B cell (primary cell): ENCODE measurements around the gene RSPH1. TPM values are rescaled to one million over a fixed set of nuclear protein-coding genes. Genes with fewer than 3 reads are reported as not detected.

Source experiments
- ATAC-seq: fragments of 200-7000 bp; cut with Tn5 transposase; one replicate; pipeline ENCODE4 v1.10.0; 2021; ENCODE audit warnings: low read depth, mild to moderate bottlenecking, moderate number of reproducible peaks, moderate library complexity
- CTCF ChIA-PET: fragments of 350-600 bp; sonication (Branson Sonifier 250); formaldehyde crosslinking; loops from one replicate; lab custom pipeline; 2021; ENCODE audit warnings: antibody characterized with exemption, inconsistent platforms; lab: Charles Lee
- POLR2A ChIA-PET: fragments of 350-600 bp; sonication (Branson Sonifier 250); formaldehyde crosslinking; loops from one replicate; lab custom pipeline; 2021; ENCODE audit warnings: antibody characterized with exemption; lab: Charles Lee
- DNase-seq: peaks from one replicate; pipeline ENCODE4 v3.0.0; 2013
- H2AFZ ChIP-seq: 2 replicates; pipeline ENCODE4 v1.6.1; 2012; ENCODE audit warnings: mild to moderate bottlenecking, low read depth, low read length; ENCODE audit not compliant: insufficient read depth, poor library complexity, severe bottlenecking
- H3K27ac ChIP-seq, 2 donors: 1 replicate in 1 of 2; 2 replicates in 1 of 2; pipeline ENCODE4 v1.5.1; 2012 to 2013; ENCODE audit warnings: low read length in 2 of 2, mild to moderate bottlenecking in 2 of 2, moderate library complexity in 1 of 2
- H3K27me3 ChIP-seq, 4 experiments: fragments of 200-600 bp in 1 of 4; sonication (generic) in 1 of 4; replicated peaks in 1 of 4; 1 replicate in 2 of 4; 2 replicates in 2 of 4; pipeline versions ENCODE4 v1.6.1 to v1.7.0; 2013 to 2016; ENCODE audit warnings: low read length in 3 of 4, mild to moderate bottlenecking in 2 of 4, mixed read lengths in 1 of 4, moderate library complexity in 1 of 4; ENCODE audit not compliant: insufficient read depth in 4 of 4, control insufficient read depth in 3 of 4; ENCODE audit errors: control extremely low read depth in 1 of 4
- H3K36me3 ChIP-seq, 2 experiments: replicated peaks in 1 of 2; 1 replicate in 1 of 2; 2 replicates in 1 of 2; pipeline versions ENCODE4 v1.6.1 to v1.7.1; 2013; ENCODE audit warnings: low read length in 1 of 2; ENCODE audit not compliant: insufficient read depth in 2 of 2, control insufficient read depth in 1 of 2; ENCODE audit errors: control extremely low read depth in 1 of 2, extremely low read depth in 1 of 2
- H3K4me1 ChIP-seq, 2 donors: fragments of 200-600 bp in 1 of 2; sonication (generic) in 1 of 2; 1 replicate in 1 of 2; 2 replicates in 1 of 2; pipeline versions ENCODE4 v1.5.1 to v1.6.1; 2013 to 2017; ENCODE audit warnings: low read length in 2 of 2; ENCODE audit not compliant: control insufficient read depth in 2 of 2, insufficient read depth in 2 of 2
- H3K4me2 ChIP-seq: replicated peaks from 2 replicates; pipeline ENCODE3; 2012; ENCODE audit warnings: mild to moderate bottlenecking, low read depth, low read length; ENCODE audit not compliant: poor library complexity, severe bottlenecking
- H3K4me3 ChIP-seq, 5 experiments: fragments of 200-600 bp in 1 of 5; sonication (generic) in 1 of 5; 1 replicate in 3 of 5; 2 replicates in 2 of 5; pipeline versions ENCODE4 v1.5.1 to v1.7.0; 2011 to 2016; ENCODE audit warnings: low read length in 4 of 5, mild to moderate bottlenecking in 4 of 5, low read depth in 2 of 5, control low read depth in 1 of 5, moderate library complexity in 1 of 5; ENCODE audit not compliant: insufficient read depth in 1 of 5; ENCODE audit errors: control extremely low read depth in 1 of 5, extremely low read depth in 1 of 5
- H3K79me2 ChIP-seq: fragments of 200-600 bp; sonication (generic); one replicate; pipeline ENCODE4 v1.6.0; 2016; ENCODE audit warnings: low read length; ENCODE audit not compliant: control insufficient read depth, insufficient read depth
- H3K9ac ChIP-seq: fragments of 200-600 bp; sonication (generic); 2 replicates; pipeline ENCODE4 v1.6.1; 2017; ENCODE audit warnings: mild to moderate bottlenecking, low read length, moderate library complexity
- H3K9me3 ChIP-seq, 3 donors: one replicate each; pipeline versions ENCODE4 v1.6.1 to v1.7.1; 2013; ENCODE audit warnings: low read length in 2 of 3; ENCODE audit not compliant: control insufficient read depth in 2 of 3, insufficient read depth in 1 of 3; ENCODE audit errors: control extremely low read depth in 1 of 3
- H4K20me1 ChIP-seq: 2 replicates; pipeline ENCODE4 v1.6.0; 2012; ENCODE audit warnings: mild to moderate bottlenecking, low read length; ENCODE audit not compliant: insufficient read depth, control insufficient read depth, poor library complexity, severe bottlenecking
- H3K27ac Mint-ChIP-seq: one replicate; pipeline ENCODE4 v1.8.0; 2021; ENCODE audit warnings: mixed read lengths
- H3K27me3 Mint-ChIP-seq: one replicate; pipeline ENCODE4 v1.8.0; 2021; ENCODE audit warnings: mixed read lengths
- H3K4me1 Mint-ChIP-seq: one replicate; pipeline ENCODE4 v1.8.0; 2021; ENCODE audit warnings: mixed read lengths
- H3K4me3 Mint-ChIP-seq: one replicate; pipeline ENCODE4 v1.8.0; 2021; ENCODE audit warnings: mixed read lengths
- H3K9me3 Mint-ChIP-seq: one replicate; pipeline ENCODE4 v1.8.0; 2022; ENCODE audit warnings: mixed read lengths; ENCODE audit not compliant: insufficient read depth
- CTCF ChIP-seq: fragments of 200-600 bp; IDR thresholded peaks from one replicate; pipeline ENCODE4 v1.8.0; 2022; ENCODE audit warnings: antibody characterized with exemption, mild to moderate bottlenecking
- EZH2 ChIP-seq: IDR thresholded peaks from 2 replicates; pipeline ENCODE4 v1.6.1; 2012; ENCODE audit warnings: borderline replicate concordance, low read depth, mild to moderate bottlenecking, moderate library complexity, low read length; ENCODE audit not compliant: insufficient read depth, poor library complexity, severe bottlenecking
- WGBS: methylation state at CpG from one replicate; pipeline ENCODE4 v1.1.5; 2013; ENCODE audit warnings: missing lambda C conversion rate; ENCODE audit not compliant: insufficient coverage; 5-methylcytosine and 5-hydroxymethylcytosine counted together
- intact Hi-C: fragments of 100-400 bp; cut with micrococcal nuclease; formaldehyde crosslinking; loops from one replicate; pipeline ENCODE4 v1.10.0; 2022
- polyA plus RNA-seq: library from polyadenylated mRNA; depleted of rRNA; stranded (reverse); fragments of >200 nt; gene quantifications from 2 replicates; pipeline ENCODE4 v1.2.3, GENCODE V29; 2012
- total RNA-seq, 2 donors: library from RNA; stranded (reverse); fragments of 120-200 nt in 1 of 2; gene quantifications; 1 replicate in 1 of 2; 2 replicates in 1 of 2; pipeline versions ENCODE4 v1.2.3 to v1.2.4, GENCODE V29; 2013 to 2022

RSPH1 gene
- total and polyA plus RNA-seq, 2 donors (not counting 1 experiment from before 2014, with no cell fraction given): 0.10 to 0.64 TPM

- H3K4me1 ChIP-seq: peaks cover 25 to 27% of the 10 kb centered on the region in 2 donors
- Mint-ChIP-seq H3K4me1 (peaks cover 34% of the 10 kb centered on the region), H3K27ac (peak overlapping the region; percentile 15), H3K9me3 (no peaks in the 10 kb centered on the region), H3K27me3 (no peaks in the 10 kb centered on the region), H3K4me3 (no peak overlapping the region)
- ATAC-seq (no peak), DNase-seq (no peak)
- intact Hi-C loops: loop anchor here (5.0 to 10.0 kb wide), 3 partner anchors 123 to 615 kb away; no protein-coding TSS in a partner anchor
- peaks cover 28% of the 10 kb centered on the region for H3K79me2 ChIP-seq
- H3K27ac ChIP-seq: no peak overlapping the region
- TF ChIP-seq CTCF (no peak), EZH2 (no peak)
- H3K27me3 ChIP-seq: no peaks in the 10 kb centered on the region
- no peak overlapping the region for H3K4me2 ChIP-seq
- H4K20me1 ChIP-seq: peaks cover 13% of the 10 kb centered on the region
- CTCF ChIA-PET: interaction anchor here (1.3 to 2.6 kb wide), 2 partner anchors 230 to 374 kb away, joined by 3 to 15 read pairs; no protein-coding TSS in a partner anchor
- H3K9me3 ChIP-seq: no peaks in the 10 kb centered on the region
- H3K4me3 ChIP-seq: no peak overlapping the region
- H3K9ac ChIP-seq: no peak overlapping the region
- WGBS: 97% methylated on average over 5 of the region's 7 CpGs
- H3K36me3 ChIP-seq: peaks cover 8 to 71% of the 10 kb centered on the region in 2 experiments
- POLR2A ChIA-PET: no interaction called here
- H2AFZ ChIP-seq: no peak overlapping the region
These were observed 43.9 kb upstream of the RSPH1 start for GRCh38 chr21:42539931-42540343.

GRCh38 chr21:42539342-42539741, 43.3 kb upstream of the RSPH1 start:
- Histone ChIP-seq H3K4me1 (peaks cover 31% of the 10 kb centered on the region in 2 donors), H3K4me2 (no peak overlapping the region), H3K36me3 (peaks cover 8 to 65% of the 10 kb centered on the region in 2 experiments), H2AFZ (no peak overlapping the region), H4K20me1 (peaks cover 13% of the 10 kb centered on the region), H3K9ac (no peak overlapping the region), H3K4me3 (no peak overlapping the region), H3K27ac (no peak overlapping the region), H3K79me2 (peaks cover 32% of the 10 kb centered on the region), H3K9me3 (no peaks in the 10 kb centered on the region), H3K27me3 (no peaks in the 10 kb centered on the region)
- intact Hi-C loops: loop anchor here (5.0 to 10.0 kb wide), 3 partner anchors 122 to 615 kb away; no protein-coding TSS in a partner anchor
- TF ChIP-seq EZH2: no peak
- TF ChIP-seq CTCF: no peak
- Mint-ChIP-seq H3K4me3 (no peak overlapping the region), H3K4me1 (peaks cover 37% of the 10 kb centered on the region), H3K27ac (no peak overlapping the region), H3K9me3 (no peaks in the 10 kb centered on the region), H3K27me3 (no peaks in the 10 kb centered on the region)
- WGBS: 99% methylated on average over 11 of the region's 17 CpGs
- CTCF ChIA-PET: interaction anchor here (1.0 to 5.9 kb wide), 11 partner anchors 15 to 394 kb away, joined by 3 to 59 read pairs (median 7); no protein-coding TSS in a partner anchor
- no peak for ATAC-seq
- DNase-seq: no peak
- POLR2A ChIA-PET: no interaction called here
